Spleen (tissue), 7 donors: ENCODE results near the gene TNNT1.

ENCODE experiments used
- CTCF ChIP-seq, 11 experiments: fragments of 200-600 bp in 7 of 11; fragments of 450-650 bp in 4 of 11; sonication (generic) in 4 of 11; IDR thresholded peaks in 8 of 11; conservative IDR thresholded peaks in 3 of 11; 1 replicate in 7 of 11; 2 replicates in 4 of 11; pipeline versions ENCODE4 v1.4.0 to v1.8.0; 2016 to 2021; ENCODE audit warnings: antibody characterized with exemption in 11 of 11, inconsistent platforms in 4 of 11, mild to moderate bottlenecking in 1 of 11
- POLR2A ChIP-seq, 3 donors: fragments of 450-650 bp; IDR thresholded peaks; one replicate each; pipeline ENCODE4 v1.5.1; 2017; ENCODE audit warnings: antibody characterized with exemption in 3 of 3, mild to moderate bottlenecking in 1 of 3
- POLR2AphosphoS5 ChIP-seq, 3 donors: sonication (generic); formaldehyde crosslinking; IDR thresholded peaks; one replicate each; pipeline ENCODE4 v1.5.1; 2017; ENCODE audit warnings: antibody characterized with exemption in 3 of 3
- donor health status: DM: no; HTN: no; CAD: no; lungs with moderate emphysema.
- donor health status: DM: no; HTN: no; CAD: no.
- donor health status: DM: no; HTN: no; CAD: no.

- no peak for TF ChIP-seq CTCF (IDR thresholded peaks at IDR 0.05 in 8 of 11, conservative IDR thresholded peaks at IDR 0.05 in 3 of 11)
- no peak for TF ChIP-seq POLR2A (IDR thresholded peaks at IDR 0.05)
- TF ChIP-seq POLR2AphosphoS5 (IDR thresholded peaks at IDR 0.05) = no peak
Measured at GRCh38 chr19:55101261-55101660, 47.7 kb downstream of the TNNT1 start.
